ENCODE data around the gene DDX55.

DNA sequence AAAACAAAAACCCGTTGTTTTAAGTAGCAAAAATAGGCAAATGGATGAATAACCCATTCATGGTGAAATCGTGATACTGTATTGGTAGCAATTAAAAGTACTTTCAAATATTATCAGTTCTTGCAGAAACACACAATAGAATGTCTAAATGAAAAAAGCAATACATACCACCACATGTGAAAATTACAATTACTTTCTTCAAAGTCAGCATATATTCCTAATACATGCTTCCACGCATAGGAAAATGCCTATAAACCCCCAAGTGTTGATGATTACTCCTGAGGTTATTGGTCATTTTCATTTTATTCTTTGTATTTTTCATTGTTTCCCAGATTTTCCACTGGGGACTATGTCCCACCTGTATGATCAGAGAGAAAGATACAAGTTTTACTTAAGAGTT, 15.2 kb downstream of the DDX55 start:
- TF ChIP-seq, protein P1, sequence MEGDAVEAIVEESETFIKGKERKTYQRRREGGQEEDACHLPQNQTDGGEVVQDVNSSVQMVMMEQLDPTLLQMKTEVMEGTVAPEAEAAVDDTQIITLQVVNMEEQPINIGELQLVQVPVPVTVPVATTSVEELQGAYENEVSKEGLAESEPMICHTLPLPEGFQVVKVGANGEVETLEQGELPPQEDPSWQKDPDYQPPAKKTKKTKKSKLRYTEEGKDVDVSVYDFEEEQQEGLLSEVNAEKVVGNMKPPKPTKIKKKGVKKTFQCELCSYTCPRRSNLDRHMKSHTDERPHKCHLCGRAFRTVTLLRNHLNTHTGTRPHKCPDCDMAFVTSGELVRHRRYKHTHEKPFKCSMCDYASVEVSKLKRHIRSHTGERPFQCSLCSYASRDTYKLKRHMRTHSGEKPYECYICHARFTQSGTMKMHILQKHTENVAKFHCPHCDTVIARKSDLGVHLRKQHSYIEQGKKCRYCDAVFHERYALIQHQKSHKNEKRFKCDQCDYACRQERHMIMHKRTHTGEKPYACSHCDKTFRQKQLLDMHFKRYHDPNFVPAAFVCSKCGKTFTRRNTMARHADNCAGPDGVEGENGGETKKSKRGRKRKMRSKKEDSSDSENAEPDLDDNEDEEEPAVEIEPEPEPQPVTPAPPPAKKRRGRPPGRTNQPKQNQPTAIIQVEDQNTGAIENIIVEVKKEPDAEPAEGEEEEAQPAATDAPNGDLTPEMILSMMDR (IDR thresholded peaks at IDR 0.05) = no peak
- no peak for TF ChIP-seq POLR2A (IDR thresholded peaks at IDR 0.05)
- no peak for TF ChIP-seq EP300 (IDR thresholded peaks at IDR 0.05)
